HepG2 (cell line): ENCODE results near the gene NDUFS6. TPM values are rescaled to one million over a fixed set of nuclear protein-coding genes. Genes with fewer than 3 reads are reported as not detected.
"Not testable (repeated sequence)": the region's sequence is repeated elsewhere in the genome, so short reads cannot be mapped to it uniquely, and the experiment has no call there.

Experiments
- ATAC-seq: fragments of 200-7000 bp; cut with Tn5 transposase; 3 replicates; pipeline ENCODE4 v1.9.1; 2020; ENCODE audit warnings: mild to moderate bottlenecking, moderate library complexity
- BruUV-seq: library from RNA; stranded (reverse); fragments of 400-500 nt; replicated peaks from 2 replicates; lab custom pipeline; 2021; lab: Mats Ljungman, UMichigan
- CTCF ChIA-PET: fragments of 300-600 bp; formaldehyde crosslinking; extraction: SDS; loops from one replicate; lab custom pipeline; 2021; ENCODE audit warnings: low total read pairs, inconsistent platforms, low intra/inter-chr PET ratio; lab: Yijun Ruan, JAX
- POLR2A ChIA-PET: fragments of 350-600 bp; sonication (Branson Sonifier 250); formaldehyde crosslinking; loops from one replicate; lab custom pipeline; 2020; ENCODE audit warnings: antibody characterized with exemption, inconsistent platforms; lab: Yijun Ruan, JAX
- DNase-seq: peaks from one replicate; pipeline ENCODE4 v3.0.0-alpha.2; 2015; ENCODE audit warnings: low spot score
- FAIRE-seq: peaks from 3 replicates; lab custom pipeline; 2011; peaks lifted over from hg19 to GRCh38; lab: Jason Lieb, UNC
- H2AFZ ChIP-seq: one replicate; pipeline ENCODE4 v1.6.1; 2011; ENCODE audit warnings: low read length, inconsistent platforms
- H3K27ac ChIP-seq: fragments of 300-600 bp; 3 replicates; pipeline ENCODE4 v1.8.0; 2011; ENCODE audit warnings: mixed run types, mild to moderate bottlenecking, mixed read lengths, low read length, inconsistent platforms; ENCODE audit not compliant: insufficient read depth; ENCODE audit errors: extremely low read length
- H3K27me3 ChIP-seq, 2 experiments: fragments of 200-600 bp in 1 of 2; 2 replicates in 1 of 2; 3 replicates in 1 of 2; pipeline versions ENCODE4 v1.6.0 to v1.8.0; 2011; ENCODE audit warnings: low read length in 2 of 2, mild to moderate bottlenecking in 2 of 2, moderate library complexity in 2 of 2, inconsistent platforms in 1 of 2; ENCODE audit not compliant: insufficient read depth in 2 of 2, control insufficient read depth in 1 of 2
- H3K36me3 ChIP-seq, 2 experiments: fragments of 200-600 bp in 1 of 2; replicated peaks in 1 of 2; 2 replicates in 1 of 2; 3 replicates in 1 of 2; pipeline versions ENCODE4 v1.5.1 to v1.8.0; 2011; ENCODE audit warnings: low read length in 2 of 2, inconsistent platforms in 1 of 2; ENCODE audit not compliant: insufficient read depth in 2 of 2, control insufficient read depth in 1 of 2
- H3K4me1 ChIP-seq: 2 replicates; pipeline ENCODE4 v1.5.1; 2012; ENCODE audit warnings: low read length, inconsistent platforms; ENCODE audit not compliant: insufficient read depth
- H3K4me2 ChIP-seq: 2 replicates; pipeline ENCODE4 v1.6.0; 2011; ENCODE audit warnings: low read depth, low read length, inconsistent platforms
- H3K4me3 ChIP-seq, 3 experiments: fragments of 200-600 bp in 1 of 3; sonication (generic), shearing (Covaris generic) in 1 of 3; replicated peaks in 1 of 3; 2 replicates each; pipeline ENCODE4 v1.5.1; 2011 to 2016; ENCODE audit warnings: low read length in 3 of 3, inconsistent platforms in 2 of 3, low read depth in 2 of 3, mild to moderate bottlenecking in 2 of 3, control low read depth in 1 of 3, mixed read lengths in 1 of 3; ENCODE audit not compliant: insufficient read depth in 1 of 3
- H3K79me2 ChIP-seq: one replicate; pipeline ENCODE4 v1.6.1; 2011; ENCODE audit warnings: low read length, inconsistent platforms; ENCODE audit not compliant: insufficient read depth
- H3K9ac ChIP-seq: 2 replicates; pipeline ENCODE4 v1.6.0; 2011; ENCODE audit warnings: mild to moderate bottlenecking, low read depth, low read length, inconsistent platforms; ENCODE audit not compliant: insufficient read depth
- H3K9me3 ChIP-seq: 2 replicates; pipeline ENCODE4 v1.5.1; 2012; ENCODE audit warnings: mild to moderate bottlenecking, low read length
- H4K20me1 ChIP-seq: 2 replicates; pipeline ENCODE4 v1.6.0; 2011; ENCODE audit warnings: inconsistent platforms, mild to moderate bottlenecking, low read length, moderate library complexity; ENCODE audit not compliant: insufficient read depth
- FOXO1 ChIP-seq: sonication (generic); formaldehyde crosslinking; IDR thresholded peaks from 2 replicates; pipeline ENCODE4 v1.4.0; 2020; ENCODE audit warnings: missing genetic modification reagents
- TCF7L2 ChIP-seq: IDR thresholded peaks from 2 replicates; pipeline ENCODE4 v1.6.1; 2011; ENCODE audit warnings: mild to moderate bottlenecking, low read depth, low read length, moderate library complexity
- ZNF296 ChIP-seq: sonication (generic); formaldehyde crosslinking; conservative IDR thresholded peaks from 2 replicates; pipeline ENCODE4 v1.5.0; 2020; ENCODE audit warnings: mild to moderate bottlenecking, missing genetic modification reagents
- ZNF556 ChIP-seq: sonication (generic); formaldehyde crosslinking; IDR thresholded peaks from 2 replicates; pipeline ENCODE4 v1.4.0; 2020; ENCODE audit warnings: mild to moderate bottlenecking, missing genetic modification reagents, borderline replicate concordance
- WGBS: methylation state at CpG from one replicate; pipeline ENCODE4 v1.1.6; 2017; ENCODE audit warnings: low lambda C conversion rate; 5-methylcytosine and 5-hydroxymethylcytosine counted together
- in situ Hi-C: cut with HindIII; loops from 2 replicates; pipeline ENCODE4 v1.10.0; 2017; ENCODE audit warnings: low pct_unique_long_range_greater_than_20kb; ENCODE audit not compliant: extremely low pct_ligation_motif_present
- intact Hi-C: fragments of 100-400 bp; cut with micrococcal nuclease; formaldehyde crosslinking; loops from one replicate; pipeline ENCODE4 v1.10.0; 2022; ENCODE audit not compliant: unreplicated experiment
- polyA plus RNA-seq, 8 experiments: library from polyadenylated mRNA; depleted of rRNA in 3 of 8; stranded (reverse) in 7 of 8; unstranded in 1 of 8; fragments of >200 nt; fragmentation: Illumina TruSeq in 4 of 8; extraction: Trizol in 4 of 8; gene quantifications; 2 replicates each; pipeline versions ENCODE4 v1.2.1 to v1.2.3, GENCODE V29; 2011 to 2016; ENCODE audit warnings: low read depth in 4 of 8, missing spikeins in 1 of 8, mixed read lengths in 1 of 8; ENCODE audit not compliant: insufficient read depth in 1 of 8
- total RNA-seq, 5 experiments: library from RNA; depleted of rRNA; stranded (reverse); fragments of >200 nt; fragmentation: Illumina TruSeq; extraction: Trizol; gene quantifications; 2 replicates each; pipeline ENCODE4 v1.2.3, GENCODE V29; 2016; ENCODE audit warnings: low read depth in 1 of 5
- TF ChIP-seq, protein P1 (sequence below): sonication (generic); formaldehyde crosslinking; IDR thresholded peaks from 2 replicates; pipeline ENCODE4 v1.5.0; 2020; ENCODE audit warnings: mild to moderate bottlenecking, missing genetic modification reagents
- TF ChIP-seq, protein P2 (sequence below): IDR thresholded peaks from 2 replicates; pipeline ENCODE4 v1.6.1; 2012; ENCODE audit warnings: low read depth, low read length, improper control_type of control experiment
- TF ChIP-seq, protein P3 (sequence below): sonication (generic); formaldehyde crosslinking; IDR thresholded peaks from 2 replicates; pipeline ENCODE4 v1.4.0; 2020; ENCODE audit warnings: missing genetic modification reagents
- TF ChIP-seq, protein P4 (sequence below): sonication (generic); formaldehyde crosslinking; IDR thresholded peaks from 2 replicates; pipeline ENCODE4 v1.5.0; 2020; ENCODE audit warnings: missing genetic modification reagents

NDUFS6 gene
- total and polyA plus RNA-seq, 2 of the 13 experiments (the other 11 are each of a cell fraction or from before 2014, with no cell fraction given): 23.7 to 50.4 TPM

DNA sequence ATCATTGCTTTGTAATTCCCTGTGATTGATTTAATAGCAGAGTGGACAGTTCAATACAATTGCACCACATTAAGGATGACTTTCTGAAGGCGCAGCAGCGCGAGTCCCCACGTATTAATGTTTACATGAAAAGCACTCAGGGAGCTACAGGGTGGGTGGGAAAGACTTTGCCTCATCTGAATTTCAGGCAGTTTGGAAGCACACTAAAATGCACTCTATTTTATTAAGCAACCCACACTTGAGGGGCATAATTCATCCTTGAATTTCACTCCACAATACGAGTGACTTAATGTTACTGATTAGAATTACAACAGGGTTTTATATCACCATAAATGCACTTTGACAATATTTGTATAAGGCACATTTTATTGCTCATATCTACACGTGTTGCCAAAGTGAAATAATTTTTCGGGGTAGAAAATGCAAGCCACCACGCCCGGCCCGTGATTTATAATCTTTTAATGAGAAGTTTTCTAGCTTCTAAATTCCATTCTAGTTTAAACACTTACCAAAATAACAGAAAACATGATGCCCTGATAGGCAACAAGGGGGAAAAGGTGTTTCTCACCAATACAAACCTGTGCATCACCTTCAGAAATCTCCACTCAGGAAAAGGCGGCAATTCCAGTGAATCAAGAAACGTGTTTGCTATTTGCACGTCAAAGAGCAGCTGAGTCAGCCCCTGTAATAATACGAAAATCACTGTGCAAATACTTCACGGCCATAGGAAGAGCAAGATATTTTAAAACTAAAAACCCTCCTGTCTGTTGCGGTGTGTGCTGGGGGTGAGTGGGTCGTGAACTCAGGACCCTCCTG is 41.0 kb downstream of the NDUFS6 start:
- WGBS: 37% methylated on average over 17 of the region's 17 CpGs
- H2AFZ ChIP-seq: no peak overlapping the region
- no peak overlapping the region for H3K4me2 ChIP-seq
- no TSS peak for BruUV-seq
- ChIA-PET CTCF (no interaction called here), POLR2A (no interaction called here)
- in situ Hi-C loops (no loop called here), intact Hi-C loops (no loop called here)
- FAIRE-seq (no peak), ATAC-seq (no peak), DNase-seq (no peak)
- no peak overlapping the region for H3K27ac ChIP-seq
- H3K79me2 ChIP-seq: no peaks in the 10 kb centered on the region
- peaks cover 5 to 39% of the 10 kb centered on the region in 2 experiments; a peak in 4 of 5 replicates for H3K27me3 ChIP-seq
- peaks cover 9% of the 10 kb centered on the region for H3K4me1 ChIP-seq
- H3K9me3 ChIP-seq: no peaks in the 10 kb centered on the region
- no peak overlapping the region for H3K4me3 ChIP-seq
- TF ChIP-seq, protein P1, sequence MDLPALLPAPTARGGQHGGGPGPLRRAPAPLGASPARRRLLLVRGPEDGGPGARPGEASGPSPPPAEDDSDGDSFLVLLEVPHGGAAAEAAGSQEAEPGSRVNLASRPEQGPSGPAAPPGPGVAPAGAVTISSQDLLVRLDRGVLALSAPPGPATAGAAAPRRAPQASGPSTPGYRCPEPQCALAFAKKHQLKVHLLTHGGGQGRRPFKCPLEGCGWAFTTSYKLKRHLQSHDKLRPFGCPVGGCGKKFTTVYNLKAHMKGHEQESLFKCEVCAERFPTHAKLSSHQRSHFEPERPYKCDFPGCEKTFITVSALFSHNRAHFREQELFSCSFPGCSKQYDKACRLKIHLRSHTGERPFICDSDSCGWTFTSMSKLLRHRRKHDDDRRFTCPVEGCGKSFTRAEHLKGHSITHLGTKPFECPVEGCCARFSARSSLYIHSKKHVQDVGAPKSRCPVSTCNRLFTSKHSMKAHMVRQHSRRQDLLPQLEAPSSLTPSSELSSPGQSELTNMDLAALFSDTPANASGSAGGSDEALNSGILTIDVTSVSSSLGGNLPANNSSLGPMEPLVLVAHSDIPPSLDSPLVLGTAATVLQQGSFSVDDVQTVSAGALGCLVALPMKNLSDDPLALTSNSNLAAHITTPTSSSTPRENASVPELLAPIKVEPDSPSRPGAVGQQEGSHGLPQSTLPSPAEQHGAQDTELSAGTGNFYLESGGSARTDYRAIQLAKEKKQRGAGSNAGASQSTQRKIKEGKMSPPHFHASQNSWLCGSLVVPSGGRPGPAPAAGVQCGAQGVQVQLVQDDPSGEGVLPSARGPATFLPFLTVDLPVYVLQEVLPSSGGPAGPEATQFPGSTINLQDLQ: no peak
- no peak for TF ChIP-seq ZNF296
- TF ChIP-seq, protein P2, sequence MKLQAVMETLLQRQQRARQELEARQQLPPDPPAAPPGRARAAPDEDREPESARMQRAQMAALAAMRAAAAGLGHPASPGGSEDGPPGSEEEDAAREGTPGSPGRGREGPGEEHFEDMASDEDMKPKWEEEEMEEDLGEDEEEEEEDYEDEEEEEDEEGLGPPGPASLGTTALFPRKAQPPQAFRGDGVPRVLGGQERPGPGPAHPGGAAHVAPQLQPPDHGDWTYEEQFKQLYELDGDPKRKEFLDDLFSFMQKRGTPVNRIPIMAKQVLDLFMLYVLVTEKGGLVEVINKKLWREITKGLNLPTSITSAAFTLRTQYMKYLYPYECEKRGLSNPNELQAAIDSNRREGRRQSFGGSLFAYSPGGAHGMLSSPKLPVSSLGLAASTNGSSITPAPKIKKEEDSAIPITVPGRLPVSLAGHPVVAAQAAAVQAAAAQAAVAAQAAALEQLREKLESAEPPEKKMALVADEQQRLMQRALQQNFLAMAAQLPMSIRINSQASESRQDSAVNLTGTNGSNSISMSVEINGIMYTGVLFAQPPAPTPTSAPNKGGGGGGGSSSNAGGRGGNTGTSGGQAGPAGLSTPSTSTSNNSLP: no peak
- TF ChIP-seq, protein P3, sequence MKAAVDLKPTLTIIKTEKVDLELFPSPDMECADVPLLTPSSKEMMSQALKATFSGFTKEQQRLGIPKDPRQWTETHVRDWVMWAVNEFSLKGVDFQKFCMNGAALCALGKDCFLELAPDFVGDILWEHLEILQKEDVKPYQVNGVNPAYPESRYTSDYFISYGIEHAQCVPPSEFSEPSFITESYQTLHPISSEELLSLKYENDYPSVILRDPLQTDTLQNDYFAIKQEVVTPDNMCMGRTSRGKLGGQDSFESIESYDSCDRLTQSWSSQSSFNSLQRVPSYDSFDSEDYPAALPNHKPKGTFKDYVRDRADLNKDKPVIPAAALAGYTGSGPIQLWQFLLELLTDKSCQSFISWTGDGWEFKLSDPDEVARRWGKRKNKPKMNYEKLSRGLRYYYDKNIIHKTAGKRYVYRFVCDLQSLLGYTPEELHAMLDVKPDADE (CRISPR knock-in tag): no peak
- TF ChIP-seq TCF7L2: no peak
- no peak for TF ChIP-seq FOXO1 (CRISPR knock-in tag)
- TF ChIP-seq, protein P4, sequence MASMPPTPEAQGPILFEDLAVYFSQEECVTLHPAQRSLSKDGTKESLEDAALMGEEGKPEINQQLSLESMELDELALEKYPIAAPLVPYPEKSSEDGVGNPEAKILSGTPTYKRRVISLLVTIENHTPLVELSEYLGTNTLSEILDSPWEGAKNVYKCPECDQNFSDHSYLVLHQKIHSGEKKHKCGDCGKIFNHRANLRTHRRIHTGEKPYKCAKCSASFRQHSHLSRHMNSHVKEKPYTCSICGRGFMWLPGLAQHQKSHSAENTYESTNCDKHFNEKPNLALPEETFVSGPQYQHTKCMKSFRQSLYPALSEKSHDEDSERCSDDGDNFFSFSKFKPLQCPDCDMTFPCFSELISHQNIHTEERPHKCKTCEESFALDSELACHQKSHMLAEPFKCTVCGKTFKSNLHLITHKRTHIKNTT (CRISPR knock-in tag): no peak
- no peak for TF ChIP-seq ZNF556 (CRISPR knock-in tag)
- H3K36me3 ChIP-seq: no peaks in the 10 kb centered on the region
- H3K9ac ChIP-seq: no peak overlapping the region
- H4K20me1 ChIP-seq: no peaks in the 10 kb centered on the region

DNA sequence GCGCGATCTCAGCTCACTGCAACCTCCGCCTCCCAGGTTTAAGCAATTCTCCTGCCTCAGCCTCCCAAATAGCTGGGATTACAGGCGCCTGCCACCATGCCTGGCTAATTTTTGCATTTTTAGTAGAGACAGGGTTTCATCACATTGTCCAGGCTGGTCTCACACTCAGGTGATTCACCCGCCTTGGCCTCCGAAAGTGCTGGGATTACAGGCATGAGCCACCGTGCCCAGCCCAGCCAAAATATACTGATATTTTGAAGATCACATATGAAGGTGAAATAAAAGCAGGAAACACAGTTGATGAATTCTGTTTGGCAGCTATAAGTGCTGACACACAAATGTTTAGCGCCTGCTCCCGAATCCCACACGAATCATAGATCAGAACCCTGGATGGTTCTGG is 42.6 kb downstream of the NDUFS6 start:
- CTCF ChIA-PET, in situ Hi-C loops, ATAC-seq, H2AFZ ChIP-seq, H3K4me1 ChIP-seq, DNase-seq, H3K79me2 ChIP-seq, H3K4me2 ChIP-seq, POLR2A ChIA-PET, H3K9ac ChIP-seq, FAIRE-seq, H4K20me1 ChIP-seq, H3K36me3 ChIP-seq, intact Hi-C loops, H3K9me3 ChIP-seq, H3K4me3 ChIP-seq, BruUV-seq, H3K27ac ChIP-seq: not testable (repeated sequence)
- 49% methylated on average over 10 of the region's 10 CpGs for WGBS
- H3K27me3 ChIP-seq: peaks cover 1 to 34% of the 10 kb centered on the region in 2 experiments; a peak in 4 of 5 replicates
